GM18499 (cell line): ENCODE data around the gene WWOX.
"Not testable (repeated sequence)": the region's sequence is repeated elsewhere in the genome, so short reads cannot be mapped to it uniquely, and the experiment has no call there.

Experiments
- ATAC-seq: cut with Tn5 transposase; IDR thresholded peaks from one replicate; pipeline ENCODE4 v1.9.1; 2021; ENCODE audit warnings: moderate number of reproducible peaks; ENCODE audit not compliant: insufficient read depth, unreplicated experiment

WWOX gene

GRCh38 chr16:78571898-78572358 lies 472.5 kb downstream of the WWOX start:
- ATAC-seq = no peak

GRCh38 chr16:78574571-78574970 lies 475.1 kb downstream of the WWOX start:
- ATAC-seq = no peak

GRCh38 chr16:78576941-78577340 lies 477.5 kb downstream of the WWOX start:
- ATAC-seq = no peak

- no peak for ATAC-seq
Observed at GRCh38 chr16:78577630-78578029, 478.2 kb downstream of the WWOX start.

DNA sequence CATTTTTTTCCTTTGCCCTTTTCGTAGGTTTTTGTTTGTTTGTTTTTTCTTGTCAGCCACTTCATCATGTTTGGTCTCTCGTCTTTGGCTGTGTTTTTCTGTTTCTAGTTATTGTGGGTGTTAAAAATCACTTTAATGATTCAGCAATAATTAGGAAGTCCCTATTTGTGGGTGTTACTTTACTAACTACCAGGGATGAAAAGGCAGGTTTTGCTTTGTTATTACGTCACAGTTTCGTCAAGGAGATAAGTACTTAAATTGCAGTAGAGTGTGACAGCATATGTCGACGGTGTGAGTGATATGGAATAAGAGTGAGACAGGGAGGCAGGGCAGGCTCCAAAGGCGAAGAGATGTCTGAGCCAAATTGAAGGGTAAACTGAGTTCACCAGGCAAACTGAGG lies 479.6 kb downstream of the WWOX start:
- no peak for ATAC-seq

DNA sequence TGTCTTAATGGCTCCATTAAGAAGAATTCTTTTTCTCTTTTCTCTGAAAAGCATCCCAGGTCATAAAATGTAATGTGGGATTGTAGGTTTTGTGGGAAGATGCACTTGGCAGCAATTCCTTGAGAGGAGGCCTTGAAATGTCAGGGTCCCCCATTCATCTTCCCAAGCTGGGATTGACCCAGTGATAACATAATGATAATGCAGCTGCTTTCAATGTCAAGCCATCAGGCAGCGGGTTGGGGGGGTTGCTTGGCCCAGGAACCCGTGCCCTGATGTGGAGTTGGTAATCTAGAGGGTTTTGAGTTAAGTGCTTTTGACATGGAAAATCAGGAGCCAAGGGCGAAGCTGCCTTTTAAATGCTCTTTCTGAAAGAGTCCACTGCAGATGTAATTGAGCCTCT lies 484.0 kb downstream of the WWOX start:
- no peak for ATAC-seq

GRCh38 chr16:78584213-78584860 lies 484.9 kb downstream of the WWOX start:
- no peak for ATAC-seq

DNA sequence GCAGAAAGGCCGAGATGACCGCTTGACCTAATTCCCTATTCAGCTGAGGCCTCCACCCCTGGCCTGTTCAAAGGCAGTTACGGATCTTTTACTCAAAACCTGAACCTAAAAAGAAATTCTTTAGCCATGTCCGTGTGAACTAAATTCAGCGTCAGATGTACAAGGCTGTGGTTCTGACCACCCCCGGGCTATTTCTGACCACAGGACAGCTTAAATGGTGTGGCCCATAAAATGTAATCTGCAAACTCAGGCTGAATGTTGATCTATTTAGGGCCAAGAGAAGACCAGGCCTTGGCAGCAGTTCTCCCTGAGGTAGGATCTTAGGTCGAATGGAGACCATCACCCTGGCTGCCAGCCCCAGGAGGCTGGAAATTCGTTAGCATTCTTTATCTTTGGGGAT lies 485.5 kb downstream of the WWOX start:
- no peak for ATAC-seq

DNA sequence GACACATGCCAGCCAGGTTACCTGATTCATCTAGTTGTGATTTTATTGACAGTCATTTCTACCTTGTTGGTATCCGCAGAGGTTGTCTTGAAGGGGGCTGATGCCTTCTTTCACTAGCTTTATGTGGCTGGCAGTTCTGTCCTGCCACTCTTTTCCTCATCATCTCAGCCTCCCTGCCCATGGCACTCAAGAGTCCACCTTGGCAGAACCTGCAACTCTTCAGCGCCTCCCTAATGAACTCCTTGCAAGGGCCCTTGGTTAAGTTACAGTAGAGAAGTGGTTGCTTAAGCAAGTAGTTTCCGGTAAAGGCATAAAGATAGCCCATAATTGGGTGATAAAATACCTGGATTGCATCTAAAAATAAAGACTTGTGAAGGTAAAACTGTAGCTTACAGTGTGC lies 489.9 kb downstream of the WWOX start:
- no peak for ATAC-seq

DNA sequence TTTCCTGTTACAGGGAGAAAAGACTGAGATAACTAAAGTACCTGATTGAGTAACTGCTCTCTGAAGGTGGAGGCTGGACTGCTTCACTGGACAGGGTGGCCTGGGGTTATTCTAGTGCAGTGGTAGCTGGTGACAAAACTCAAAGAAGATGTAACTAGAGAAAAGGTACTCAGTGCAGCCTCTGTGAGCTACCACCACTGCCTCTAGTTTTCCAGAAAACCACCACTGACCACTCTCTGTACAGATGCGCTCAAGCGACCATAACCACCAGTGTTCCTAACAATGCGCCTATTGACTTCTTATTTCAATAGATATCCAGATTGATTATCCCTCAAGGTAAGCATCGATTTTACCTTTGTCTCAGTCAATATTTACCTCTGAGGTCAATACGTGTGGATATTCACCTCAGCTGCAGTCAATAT lies 492.2 kb downstream of the WWOX start:
- ATAC-seq = no peak

GRCh38 chr16:78592111-78592510 lies 492.7 kb downstream of the WWOX start:
- ATAC-seq = no peak

DNA sequence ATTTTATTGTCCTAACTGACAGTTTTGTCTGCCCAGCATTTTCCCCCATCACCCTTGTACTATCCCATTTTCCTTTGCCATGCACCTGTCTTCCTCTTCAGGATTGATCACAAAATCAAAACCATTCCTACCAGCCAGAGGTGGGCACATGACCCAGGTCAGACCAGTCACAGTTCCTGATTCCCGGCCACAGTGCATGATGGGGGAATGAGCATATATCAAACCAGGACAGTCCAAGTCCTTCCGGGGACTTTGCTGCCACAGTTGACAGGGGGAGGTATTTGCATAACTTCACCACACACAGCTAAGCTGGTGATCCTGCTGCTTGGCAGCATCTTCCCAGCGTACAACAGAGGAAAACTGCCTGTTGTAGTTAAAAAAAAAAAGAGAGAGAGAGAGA lies 493.9 kb downstream of the WWOX start:
- no peak for ATAC-seq

- ATAC-seq = no peak
Observed at GRCh38 chr16:78594191-78594590, 494.7 kb downstream of the WWOX start.

DNA sequence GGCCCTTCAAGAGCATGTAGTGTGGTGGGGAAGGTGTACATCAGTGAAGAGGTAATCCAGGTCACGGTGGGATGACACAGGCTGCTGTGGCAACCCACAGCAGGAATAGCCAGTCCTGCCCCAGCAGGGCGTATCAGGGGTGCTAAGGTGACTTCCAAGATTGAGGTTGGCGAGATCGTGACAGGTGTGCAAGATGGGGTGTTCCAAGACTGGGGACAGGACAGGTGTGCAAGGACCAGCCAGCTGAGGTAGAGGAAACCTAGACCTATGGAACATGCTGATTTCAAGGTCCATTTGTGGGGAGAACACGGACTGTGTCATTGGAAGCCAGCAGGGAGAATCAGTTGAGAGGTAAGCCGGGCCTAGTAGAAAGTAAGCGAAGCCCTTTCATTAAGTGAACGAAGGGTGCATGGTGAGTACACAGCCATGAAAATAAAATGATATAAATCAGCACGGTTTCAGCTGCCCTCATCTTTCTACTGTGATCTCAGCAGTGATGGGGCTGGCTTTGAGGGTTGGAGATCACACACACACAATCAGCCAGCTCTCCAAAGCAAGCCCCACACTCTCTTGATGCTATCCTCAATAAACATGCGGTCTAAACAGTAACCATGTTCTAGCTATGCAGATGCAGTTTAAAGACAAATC lies 497.0 kb downstream of the WWOX start:
- ATAC-seq = no peak

- no peak for ATAC-seq
Observed at GRCh38 chr16:78596996-78597422, 497.6 kb downstream of the WWOX start.

GRCh38 chr16:78597809-78598570 lies 498.5 kb downstream of the WWOX start:
- no peak for ATAC-seq

GRCh38 chr16:78599271-78599670 lies 499.8 kb downstream of the WWOX start:
- ATAC-seq = no peak

DNA sequence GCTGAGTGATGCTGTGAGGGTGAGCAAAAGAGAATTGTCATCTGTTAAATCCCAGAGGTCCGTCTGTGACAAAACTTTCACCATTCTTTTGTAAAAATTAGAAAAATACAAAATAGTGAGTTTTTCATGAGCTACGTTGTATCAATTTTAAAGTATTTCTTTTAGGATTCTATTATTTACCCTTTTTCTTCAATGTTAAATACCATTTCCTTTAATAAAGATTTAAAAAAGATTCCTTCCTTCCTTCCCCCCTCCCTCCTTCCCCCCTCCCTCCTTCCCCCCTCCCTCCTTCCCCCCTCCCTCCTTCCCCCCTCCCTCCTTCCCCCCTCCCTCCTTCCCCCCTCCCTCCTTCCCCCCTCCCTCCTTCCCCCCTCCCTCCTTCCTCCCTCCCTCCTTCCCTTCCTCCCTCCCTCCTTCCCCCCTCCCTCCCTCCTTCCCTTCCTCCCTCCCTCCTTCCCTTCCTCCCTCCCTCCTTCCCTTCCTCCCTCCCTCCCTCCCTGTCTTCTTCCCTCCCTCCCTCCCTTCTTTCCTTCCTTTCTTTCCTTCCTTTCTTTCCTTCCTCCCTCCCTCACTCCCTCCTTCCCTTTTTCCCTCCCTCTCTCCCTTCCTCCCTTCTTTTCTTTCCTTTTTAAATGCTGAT lies 505.1 kb downstream of the WWOX start:
- not testable (repeated sequence) for ATAC-seq

- no peak for ATAC-seq
Observed at GRCh38 chr16:78605548-78606101, 506.2 kb downstream of the WWOX start.

DNA sequence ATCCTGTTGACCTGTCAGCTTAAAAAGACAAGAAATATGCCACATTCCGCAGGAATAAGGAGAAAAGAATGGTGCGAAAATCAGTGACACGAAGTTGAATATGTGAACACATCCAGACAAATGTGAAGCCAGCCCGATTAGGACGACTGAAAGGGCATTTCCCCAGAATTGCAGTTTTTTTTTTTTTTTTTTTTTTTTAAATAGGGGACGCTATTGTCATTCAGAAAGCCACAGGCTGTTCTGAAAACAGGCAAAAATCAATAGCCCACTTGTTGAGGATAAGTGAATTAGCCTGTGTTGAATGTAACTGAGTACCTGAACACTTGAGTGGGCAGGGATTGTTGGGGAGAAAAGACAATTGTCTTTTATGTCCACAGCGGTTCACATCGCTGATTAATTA lies 507.1 kb downstream of the WWOX start:
- no peak for ATAC-seq

DNA sequence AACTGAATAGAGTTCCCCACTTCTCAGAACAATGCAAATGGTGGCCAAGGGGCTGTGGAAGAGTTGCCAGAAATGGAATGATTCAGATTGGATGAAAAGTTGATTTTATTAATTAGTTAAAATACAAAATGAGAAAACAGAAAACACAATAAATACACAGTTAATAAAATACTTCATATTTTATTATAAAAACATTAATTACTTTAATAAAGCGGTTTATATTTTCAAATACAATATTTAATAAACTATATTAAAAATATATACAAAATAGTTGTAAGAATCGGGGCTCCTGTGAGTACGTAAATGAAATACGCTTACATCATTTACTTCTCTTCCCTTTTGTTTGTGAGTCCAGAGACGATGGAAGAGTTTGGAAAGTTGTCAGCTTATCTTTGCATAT lies 507.6 kb downstream of the WWOX start:
- no peak for ATAC-seq
